Measurements from ENCODE around the gene TIMM17A. TPM values are rescaled to one million over a fixed set of nuclear protein-coding genes. Genes with fewer than 3 reads are reported as not detected.

Gene TIMM17A
- 39.7 and 62.4 TPM in 2 replicates for total RNA-seq

DNA sequence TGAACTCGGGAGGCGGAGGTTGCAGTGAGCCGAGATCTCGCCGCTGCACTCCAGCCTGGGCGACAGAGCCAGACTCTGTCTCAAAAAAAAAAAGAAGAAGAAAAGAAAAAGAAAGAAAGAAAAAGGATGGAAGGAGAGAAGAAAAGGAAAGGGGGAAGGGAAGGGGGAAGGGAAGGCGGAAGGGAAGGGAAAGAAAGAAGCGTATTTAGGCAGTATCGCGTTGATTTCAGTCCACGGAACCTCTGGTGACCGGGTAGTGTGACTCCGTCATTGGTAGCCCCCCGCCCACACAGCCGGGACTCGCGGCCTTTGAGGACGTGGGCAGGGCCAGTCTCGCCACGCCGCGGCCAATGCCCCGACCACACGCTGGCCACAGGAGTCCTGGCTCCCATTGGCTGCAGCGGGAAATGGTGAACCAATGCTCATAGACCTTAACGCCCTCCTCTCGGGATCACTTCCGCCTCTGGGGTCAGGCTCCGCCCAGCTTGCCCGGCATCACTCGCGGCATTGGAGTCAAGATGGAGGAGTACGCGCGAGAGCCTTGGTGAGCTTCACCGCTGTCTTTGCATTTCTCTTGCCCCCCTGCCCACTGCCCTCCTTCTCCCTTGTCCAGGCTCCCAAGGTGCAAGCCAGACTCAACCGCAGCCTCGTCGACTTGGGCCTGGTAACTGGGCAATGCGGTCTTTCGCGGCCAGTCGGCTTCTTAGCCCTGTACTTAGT, at the start of gene TIMM17A:
Gene TIMM17A (plus strand): TSS at position 495 of the 720 bp plus-strand sequence. CDS start 24 bp downstream, at position 519.

GRCh38 chr1:201946224-201946908, 8.9 kb upstream of the TIMM17A start, which contains the start of gene LMOD1:
Gene LMOD1, minus strand, starts transcription at chr1:201946548. Its CDS starts 208 bp downstream, at chr1:201946340.

GRCh38 chr1:201982623-201983379, 27.5 kb downstream of the TIMM17A start, which contains the start of gene RNPEP:
Gene RNPEP, plus strand, starts transcription at chr1:201982648. Its CDS starts 19 bp downstream, at chr1:201982667.

GRCh38 chr1:202010180-202011015, 55.1 kb downstream of the TIMM17A start, which contains the start of gene ELF3:
Gene ELF3, plus strand, starts transcription at chr1:202010587. Its CDS starts 550 bp downstream, at chr1:202011137.

Other genes starting within 250 kb of the TIMM17A start
- 18.5 and 24.6 TPM in 2 replicates for gene IPO9, start 126.3 kb upstream of the TIMM17A start, total RNA-seq
- gene SHISA4, start 66.6 kb upstream of the TIMM17A start, total RNA-seq = 15.3 and 37.4 TPM in 2 replicates
- 7.7 and 22.2 TPM in 2 replicates for gene LMOD1, start 9.0 kb upstream of the TIMM17A start, total RNA-seq
- 69.1 and 122 TPM in 2 replicates for gene RNPEP, start 27.1 kb downstream of the TIMM17A start, total RNA-seq
- under 0.01 and 1.2 TPM in 2 replicates for gene ELF3, start 55.1 kb downstream of the TIMM17A start, total RNA-seq
- gene GPR37L1, start 167.4 kb downstream of the TIMM17A start, total RNA-seq = not detected in 2 replicates
- 17.0 and 27.1 TPM in 2 replicates for gene ARL8A, start 189.2 kb downstream of the TIMM17A start, total RNA-seq
- gene PTPN7, start 205.1 kb downstream of the TIMM17A start, total RNA-seq = not detected in 2 replicates
- gene LGR6, start 238.3 kb downstream of the TIMM17A start, total RNA-seq = not detected in 2 replicates

Data from smooth muscle cell of trachea (primary cell).